KMS-11 (cell line): Measurements from ENCODE around the gene FRMPD2.
"Not testable (repeated sequence)": the region's sequence is repeated elsewhere in the genome, so short reads cannot be mapped to it uniquely, and the experiment has no call there.

Experiments used
- H2AFZ ChIP-seq: fragments of 200-600 bp; sonication (generic); 2 replicates; pipeline ENCODE4 v1.6.1; 2016; ENCODE audit warnings: antibody characterized with exemption, mixed run types, low read depth
- H3K27ac ChIP-seq: fragments of 200-600 bp; sonication (generic); 2 replicates; pipeline ENCODE4 v1.6.1; 2016; ENCODE audit warnings: mild to moderate bottlenecking, mixed run types
- H3K27me3 ChIP-seq: fragments of 200-600 bp; sonication (generic); 2 replicates; pipeline ENCODE4 v1.6.1; 2017; ENCODE audit warnings: mild to moderate bottlenecking, low read depth, mixed run types, moderate library complexity; ENCODE audit not compliant: insufficient read depth
- H3K36me3 ChIP-seq: fragments of 200-600 bp; sonication (generic); 2 replicates; pipeline ENCODE4 v1.6.1; 2017; ENCODE audit warnings: mild to moderate bottlenecking, mixed run types; ENCODE audit not compliant: insufficient read depth
- H3K4me1 ChIP-seq: fragments of 200-600 bp; sonication (generic); 2 replicates; pipeline ENCODE4 v1.6.1; 2016; ENCODE audit warnings: mild to moderate bottlenecking, low read depth, mixed run types; ENCODE audit not compliant: poor library complexity, severe bottlenecking
- H3K4me2 ChIP-seq: fragments of 200-600 bp; sonication (generic); 2 replicates; pipeline ENCODE4 v1.7.0; 2016; ENCODE audit warnings: mild to moderate bottlenecking, mixed run types
- H3K4me3 ChIP-seq: fragments of 200-600 bp; sonication (generic); IDR thresholded peaks from 2 replicates; pipeline ENCODE4 v1.6.1; 2017; ENCODE audit warnings: low read depth, low read length, mixed read lengths; ENCODE audit not compliant: insufficient read depth
- H3K79me2 ChIP-seq: fragments of 200-600 bp; sonication (generic); 2 replicates; pipeline ENCODE4 v1.6.1; 2016; ENCODE audit warnings: low read depth, mixed run types; ENCODE audit not compliant: insufficient read depth
- H3K9ac ChIP-seq: fragments of 200-600 bp; sonication (generic); 2 replicates; pipeline ENCODE4 v1.6.1; 2016; ENCODE audit warnings: mild to moderate bottlenecking, mixed run types
- H4K20me1 ChIP-seq: fragments of 200-600 bp; sonication (generic); 2 replicates; pipeline ENCODE4 v1.6.1; 2016; ENCODE audit warnings: mild to moderate bottlenecking, mixed run types; ENCODE audit not compliant: insufficient read depth
- TF ChIP-seq, protein P1 (sequence below): fragments of 200-600 bp; sonication (generic); conservative IDR thresholded peaks from 2 replicates; pipeline ENCODE4 v1.6.1; 2017; ENCODE audit warnings: low read depth, mild to moderate bottlenecking, antibody characterized with exemption, low read length, moderate library complexity, mixed read lengths

Gene FRMPD2

DNA sequence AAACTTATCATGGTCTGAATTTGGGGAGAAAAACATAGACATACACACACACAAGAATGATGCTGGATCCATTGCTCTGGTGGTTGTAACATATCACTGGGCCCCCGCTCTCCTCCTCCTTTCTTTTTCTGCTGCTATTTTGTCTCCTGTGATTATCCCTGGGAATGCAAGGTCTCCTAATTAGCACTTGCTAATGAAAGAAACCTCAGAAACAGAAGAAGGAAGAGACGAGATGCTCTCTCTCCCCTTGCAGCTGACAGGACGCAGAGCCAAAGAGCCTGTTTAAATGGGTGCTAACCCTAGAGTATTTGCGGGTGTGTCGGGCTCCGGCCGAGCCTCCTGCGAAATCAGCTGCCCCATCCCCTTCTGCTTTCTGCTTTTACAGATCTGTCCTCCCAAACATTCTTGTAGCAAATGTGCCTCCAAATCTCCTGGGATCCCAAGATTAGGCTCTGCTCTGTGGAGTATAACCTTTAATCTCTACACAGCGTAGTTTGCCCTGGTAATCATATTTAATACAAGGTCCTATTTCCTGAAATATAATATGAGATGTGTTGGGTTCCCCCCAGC, 81.5 kb downstream of the FRMPD2 start:
- Histone ChIP-seq H3K4me2 (no peak overlapping the region), H4K20me1 (no peaks in the 10 kb centered on the region)
- TF ChIP-seq, protein P1, sequence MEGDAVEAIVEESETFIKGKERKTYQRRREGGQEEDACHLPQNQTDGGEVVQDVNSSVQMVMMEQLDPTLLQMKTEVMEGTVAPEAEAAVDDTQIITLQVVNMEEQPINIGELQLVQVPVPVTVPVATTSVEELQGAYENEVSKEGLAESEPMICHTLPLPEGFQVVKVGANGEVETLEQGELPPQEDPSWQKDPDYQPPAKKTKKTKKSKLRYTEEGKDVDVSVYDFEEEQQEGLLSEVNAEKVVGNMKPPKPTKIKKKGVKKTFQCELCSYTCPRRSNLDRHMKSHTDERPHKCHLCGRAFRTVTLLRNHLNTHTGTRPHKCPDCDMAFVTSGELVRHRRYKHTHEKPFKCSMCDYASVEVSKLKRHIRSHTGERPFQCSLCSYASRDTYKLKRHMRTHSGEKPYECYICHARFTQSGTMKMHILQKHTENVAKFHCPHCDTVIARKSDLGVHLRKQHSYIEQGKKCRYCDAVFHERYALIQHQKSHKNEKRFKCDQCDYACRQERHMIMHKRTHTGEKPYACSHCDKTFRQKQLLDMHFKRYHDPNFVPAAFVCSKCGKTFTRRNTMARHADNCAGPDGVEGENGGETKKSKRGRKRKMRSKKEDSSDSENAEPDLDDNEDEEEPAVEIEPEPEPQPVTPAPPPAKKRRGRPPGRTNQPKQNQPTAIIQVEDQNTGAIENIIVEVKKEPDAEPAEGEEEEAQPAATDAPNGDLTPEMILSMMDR: no peak

GRCh38 chr10:48187713-48188485, 86.6 kb downstream of the FRMPD2 start:
- no peaks in the 10 kb centered on the region for H3K36me3 ChIP-seq
- H3K9ac ChIP-seq: no peak overlapping the region
- no peaks in the 10 kb centered on the region for H4K20me1 ChIP-seq
- H3K79me2 ChIP-seq: no peaks in the 10 kb centered on the region
- no peaks in the 10 kb centered on the region for H3K27me3 ChIP-seq
- no peak overlapping the region for H3K4me3 ChIP-seq
- H3K27ac ChIP-seq: no peak overlapping the region
- TF ChIP-seq, protein P1: no peak
- no peaks in the 10 kb centered on the region for H3K4me1 ChIP-seq
- no peak overlapping the region for H3K4me2 ChIP-seq
- no peak overlapping the region for H2AFZ ChIP-seq

More for the DNA sequence above, 81.5 kb downstream of the FRMPD2 start:
- Histone ChIP-seq H3K27ac (no peak overlapping the region), H3K36me3 (no peaks in the 10 kb centered on the region), H3K9ac (no peak overlapping the region), H3K79me2 (no peaks in the 10 kb centered on the region), H2AFZ (no peak overlapping the region), H3K4me1 (no peaks in the 10 kb centered on the region), H3K4me3 (no peak overlapping the region), H3K27me3 (no peaks in the 10 kb centered on the region)

DNA sequence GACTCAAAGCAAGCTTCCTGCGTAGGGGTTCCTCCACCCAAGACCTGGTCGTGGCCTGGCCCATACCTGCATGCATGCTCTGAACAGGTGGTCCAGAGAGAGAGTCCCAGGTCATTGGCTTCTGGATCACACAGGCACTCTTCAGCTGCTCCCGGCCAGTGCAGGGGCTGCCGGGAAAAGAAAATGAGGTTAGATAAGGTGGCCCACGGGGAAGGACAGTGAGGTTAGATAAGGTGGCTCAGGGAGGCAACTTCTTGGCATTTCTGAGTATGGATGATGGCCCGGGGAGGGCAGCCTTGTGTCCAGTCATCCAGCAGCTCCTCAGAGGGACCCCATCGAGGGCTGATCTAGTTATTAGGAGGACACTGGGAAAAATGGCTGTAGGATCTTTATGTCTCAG, 87.4 kb downstream of the FRMPD2 start:
- Histone ChIP-seq H3K4me2 (no peak overlapping the region), H3K9ac (no peak overlapping the region), H2AFZ (no peak overlapping the region), H3K79me2 (no peaks in the 10 kb centered on the region), H3K4me1 (no peaks in the 10 kb centered on the region), H4K20me1 (no peaks in the 10 kb centered on the region), H3K36me3 (no peaks in the 10 kb centered on the region), H3K4me3 (no peak overlapping the region), H3K27me3 (no peaks in the 10 kb centered on the region), H3K27ac (no peak overlapping the region)
- TF ChIP-seq, protein P1: no peak

DNA sequence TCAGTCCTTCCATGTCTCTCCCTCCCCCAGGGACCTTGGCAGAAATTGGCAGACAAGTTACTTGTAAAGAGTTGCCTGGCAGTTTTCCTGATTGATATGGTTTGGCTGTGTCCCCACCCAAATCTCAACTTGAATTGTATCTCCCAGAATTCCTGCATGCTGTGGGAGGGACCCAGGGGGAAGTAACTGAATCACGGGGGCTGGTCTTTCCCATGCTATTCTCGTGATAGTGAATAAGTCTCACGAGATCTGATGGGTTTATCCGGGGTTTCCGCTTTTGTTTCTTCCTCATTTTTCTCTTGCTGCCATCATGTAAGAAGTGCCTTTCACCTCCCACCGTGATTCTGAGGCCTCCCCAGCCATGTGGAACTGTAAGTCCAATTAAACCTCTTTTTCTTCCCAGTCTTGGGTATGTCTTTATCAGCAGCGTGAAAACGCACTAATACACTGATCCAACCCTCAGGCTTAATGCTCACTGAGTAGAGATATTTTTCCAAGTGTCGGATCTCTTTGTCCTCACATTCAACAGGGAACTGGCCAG, 88.2 kb downstream of the FRMPD2 start:
- H3K4me3 ChIP-seq, H3K27ac ChIP-seq, H3K4me2 ChIP-seq, H2AFZ ChIP-seq, H3K4me1 ChIP-seq, H3K79me2 ChIP-seq, H4K20me1 ChIP-seq, H3K9ac ChIP-seq, H3K36me3 ChIP-seq, H3K27me3 ChIP-seq: not testable (repeated sequence)

DNA sequence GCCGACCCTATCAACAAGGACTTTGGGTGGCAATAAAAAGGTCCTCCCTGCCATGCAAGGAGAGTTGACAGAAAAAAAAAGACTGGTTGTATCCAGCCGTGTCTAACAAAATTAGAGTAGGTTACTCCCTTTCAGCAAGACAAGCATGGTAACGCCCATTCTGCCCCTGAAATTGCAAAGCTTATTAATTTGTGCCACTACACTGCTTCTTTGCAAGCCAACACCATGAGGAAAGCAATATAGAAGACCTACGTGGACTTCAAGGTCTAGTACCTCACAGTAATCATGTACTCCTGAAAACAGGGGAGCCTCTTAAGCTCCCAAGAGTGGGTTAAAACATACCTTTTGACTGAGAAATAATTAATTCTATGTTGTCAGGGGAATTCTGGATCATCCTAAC, 90.3 kb downstream of the FRMPD2 start:
- no peak overlapping the region for H3K4me2 ChIP-seq
- H3K9ac ChIP-seq: no peak overlapping the region
- H3K4me3 ChIP-seq: no peak overlapping the region
- H3K27me3 ChIP-seq: no peaks in the 10 kb centered on the region
- no peak overlapping the region for H3K27ac ChIP-seq
- no peaks in the 10 kb centered on the region for H3K79me2 ChIP-seq
- H2AFZ ChIP-seq: no peak overlapping the region
- H3K4me1 ChIP-seq: no peaks in the 10 kb centered on the region
- H4K20me1 ChIP-seq: no peaks in the 10 kb centered on the region
- TF ChIP-seq, protein P1: no peak
- no peaks in the 10 kb centered on the region for H3K36me3 ChIP-seq

DNA sequence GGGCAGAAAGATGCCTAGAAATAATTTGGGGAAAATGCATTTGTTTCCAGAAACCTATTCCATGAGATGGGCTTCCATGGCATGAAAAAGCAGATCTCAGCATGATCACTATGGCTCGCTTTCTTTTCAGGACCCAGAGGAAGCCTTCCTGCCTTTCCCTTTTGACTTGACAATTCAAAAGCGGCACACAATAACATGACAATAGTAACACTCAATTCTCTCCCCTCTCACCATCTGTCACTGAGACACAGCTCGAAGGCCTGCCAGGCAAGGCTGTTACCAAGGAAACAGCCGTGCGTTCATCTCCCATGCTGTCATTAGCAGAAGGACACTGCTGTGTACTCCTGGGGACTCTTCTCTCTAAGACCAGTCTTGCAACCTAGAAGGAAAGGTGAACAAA, 101.8 kb downstream of the FRMPD2 start:
- H3K4me1 ChIP-seq, H3K4me3 ChIP-seq, H3K36me3 ChIP-seq, H3K27ac ChIP-seq, H3K4me2 ChIP-seq, H3K79me2 ChIP-seq, H2AFZ ChIP-seq, H4K20me1 ChIP-seq, H3K27me3 ChIP-seq, H3K9ac ChIP-seq: not testable (repeated sequence)

- not testable (repeated sequence) for H3K27me3 ChIP-seq, H3K4me3 ChIP-seq, H3K79me2 ChIP-seq, H3K9ac ChIP-seq, H3K27ac ChIP-seq, H2AFZ ChIP-seq, H3K4me1 ChIP-seq, H4K20me1 ChIP-seq, H3K36me3 ChIP-seq, H3K4me2 ChIP-seq
Observed at GRCh38 chr10:48160670-48161069, 113.8 kb downstream of the FRMPD2 start.
